Rectal smooth muscle tissue (tissue), 1 donor: ENCODE measurements around the gene DMRT2.

ENCODE experiments used
- H3K27ac ChIP-seq: one replicate; pipeline ENCODE4 v1.7.0; 2013; ENCODE audit warnings: low read depth, low read length, inconsistent platforms
- H3K27me3 ChIP-seq: one replicate; pipeline ENCODE4 v1.7.0; 2013; ENCODE audit warnings: low read length; ENCODE audit not compliant: control insufficient read depth, insufficient read depth
- H3K36me3 ChIP-seq: one replicate; pipeline ENCODE4 v1.7.0; 2013; ENCODE audit warnings: low read length; ENCODE audit not compliant: control insufficient read depth, insufficient read depth
- H3K4me1 ChIP-seq: one replicate; pipeline ENCODE4 v1.7.0; 2013; ENCODE audit warnings: low read length; ENCODE audit not compliant: control insufficient read depth, insufficient read depth
- H3K4me3 ChIP-seq: one replicate; pipeline ENCODE4 v1.7.0; 2013; ENCODE audit warnings: low read length
- H3K9ac ChIP-seq: one replicate; pipeline ENCODE4 v1.7.0; 2013; ENCODE audit warnings: low read length

DMRT2 gene

GRCh38 chr9:1025131-1025530 is 25.0 kb upstream of the DMRT2 start:
- no peak overlapping the region for H3K4me3 ChIP-seq
- no peak overlapping the region for H3K9ac ChIP-seq
- H3K27ac ChIP-seq, result no peak overlapping the region
- no peaks in the 10 kb centered on the region for H3K36me3 ChIP-seq
- H3K27me3 ChIP-seq, result no peaks in the 10 kb centered on the region
- H3K4me1 ChIP-seq, result no peaks in the 10 kb centered on the region

GRCh38 chr9:1026219-1026618 is 23.9 kb upstream of the DMRT2 start:
- Histone ChIP-seq H3K4me3 (no peak overlapping the region), H3K36me3 (no peaks in the 10 kb centered on the region), H3K4me1 (no peaks in the 10 kb centered on the region), H3K27ac (no peak overlapping the region), H3K9ac (no peak overlapping the region), H3K27me3 (no peaks in the 10 kb centered on the region)

GRCh38 chr9:1028501-1029190 is 21.5 kb upstream of the DMRT2 start:
- Histone ChIP-seq H3K36me3 (no peaks in the 10 kb centered on the region), H3K9ac (no peak overlapping the region), H3K4me1 (no peaks in the 10 kb centered on the region), H3K4me3 (no peak overlapping the region), H3K27ac (no peak overlapping the region), H3K27me3 (no peaks in the 10 kb centered on the region)

- peaks cover 3% of the 10 kb centered on the region for H3K27me3 ChIP-seq
- H3K4me3 ChIP-seq, result no peak overlapping the region
- H3K4me1 ChIP-seq, result no peaks in the 10 kb centered on the region
- H3K27ac ChIP-seq, result no peak overlapping the region
- H3K36me3 ChIP-seq, result no peaks in the 10 kb centered on the region
- H3K9ac ChIP-seq, result no peak overlapping the region
Measured at GRCh38 chr9:1031951-1032601, 18.1 kb upstream of the DMRT2 start.

GRCh38 chr9:1034271-1034670 is 15.9 kb upstream of the DMRT2 start:
- Histone ChIP-seq H3K27me3 (peaks cover 6% of the 10 kb centered on the region), H3K4me1 (no peaks in the 10 kb centered on the region), H3K4me3 (no peak overlapping the region), H3K9ac (no peak overlapping the region), H3K36me3 (no peaks in the 10 kb centered on the region), H3K27ac (no peak overlapping the region)

GRCh38 chr9:1039589-1039988 is 10.6 kb upstream of the DMRT2 start:
- Histone ChIP-seq H3K4me1 (no peaks in the 10 kb centered on the region), H3K9ac (no peak overlapping the region), H3K27me3 (peaks cover 20% of the 10 kb centered on the region)

GRCh38 chr9:1042466-1042865 is 7.7 kb upstream of the DMRT2 start:
- Histone ChIP-seq H3K27me3 (peaks cover 33% of the 10 kb centered on the region), H3K36me3 (no peaks in the 10 kb centered on the region), H3K4me3 (peak overlapping the region; percentile 6), H3K9ac (no peak overlapping the region), H3K27ac (no peak overlapping the region), H3K4me1 (no peaks in the 10 kb centered on the region)

More at GRCh38 chr9:1039589-1039988, 10.6 kb upstream of the DMRT2 start:
- H3K36me3 ChIP-seq, result no peaks in the 10 kb centered on the region
- H3K27ac ChIP-seq, result no peak overlapping the region
- no peak overlapping the region for H3K4me3 ChIP-seq

- Histone ChIP-seq H3K4me3 (no peak overlapping the region), H3K27me3 (peaks cover 48% of the 10 kb centered on the region), H3K4me1 (no peaks in the 10 kb centered on the region), H3K36me3 (no peaks in the 10 kb centered on the region), H3K9ac (no peak overlapping the region), H3K27ac (no peak overlapping the region)
Measured at GRCh38 chr9:1044643-1045042, 5.5 kb upstream of the DMRT2 start.

GRCh38 chr9:1046639-1047572 is 3.3 kb upstream of the DMRT2 start:
- Histone ChIP-seq H3K27ac (no peak overlapping the region), H3K9ac (no peak overlapping the region), H3K4me1 (no peaks in the 10 kb centered on the region), H3K27me3 (peaks cover 51% of the 10 kb centered on the region), H3K36me3 (no peaks in the 10 kb centered on the region), H3K4me3 (peak overlapping the region; percentile 76)

GRCh38 chr9:1047591-1048230 is 2.4 kb upstream of the DMRT2 start:
- H3K4me1 ChIP-seq, result no peaks in the 10 kb centered on the region
- H3K4me3 ChIP-seq, result peak overlapping the region; percentile 76
- H3K9ac ChIP-seq, result no peak overlapping the region
- H3K36me3 ChIP-seq, result no peaks in the 10 kb centered on the region
- H3K27me3 ChIP-seq, result peaks cover 52% of the 10 kb centered on the region
- H3K27ac ChIP-seq, result no peak overlapping the region

- H3K27me3 ChIP-seq, result peaks cover 56% of the 10 kb centered on the region
- H3K9ac ChIP-seq, result no peak overlapping the region
- no peaks in the 10 kb centered on the region for H3K36me3 ChIP-seq
- H3K27ac ChIP-seq, result no peak overlapping the region
- no peaks in the 10 kb centered on the region for H3K4me1 ChIP-seq
- H3K4me3 ChIP-seq, result peak overlapping the region; percentile 76
Measured at GRCh38 chr9:1048231-1048619, 1.9 kb upstream of the DMRT2 start.

- Histone ChIP-seq H3K36me3 (no peaks in the 10 kb centered on the region), H3K9ac (no peak overlapping the region), H3K27ac (no peak overlapping the region), H3K4me3 (no peak overlapping the region), H3K27me3 (peaks cover 57% of the 10 kb centered on the region), H3K4me1 (no peaks in the 10 kb centered on the region)
Measured at GRCh38 chr9:1048811-1049210, 1.3 kb upstream of the DMRT2 start.
